NCI-H2171 (cell line): ENCODE data around the gene GPANK1.

ENCODE experiments used
- DNase-seq: peaks from one replicate; lab custom pipeline; 2025; lab: John Stamatoyannopoulos, UW

GPANK1 gene

GRCh38 chr6:31617010-31617409 lies 47.8 kb downstream of the GPANK1 start:
- no peak for DNase-seq

- DNase-seq, result no peak
These were observed 49.0 kb downstream of the GPANK1 start for GRCh38 chr6:31615748-31616147.

- DNase-seq, result no peak
These were observed 49.9 kb downstream of the GPANK1 start, which contains the start of gene AIF1 for GRCh38 chr6:31614684-31615578. Gene AIF1 (plus strand): TSS chr6:31615234. CDS start chr6:31615330, 96 bp downstream.

GRCh38 chr6:31614075-31614619 lies 50.6 kb downstream of the GPANK1 start:
- no peak for DNase-seq
